IMR-90 (cell line): ENCODE data around the gene CSK.

ENCODE experiments used
- CTCF ChIP-seq: conservative IDR thresholded peaks from 2 replicates; pipeline ENCODE4 v1.5.1; 2012; ENCODE audit warnings: mild to moderate bottlenecking, low read depth, low read length, improper control_type of control experiment
- POLR2A ChIP-seq: IDR thresholded peaks from 2 replicates; pipeline ENCODE4 v1.6.1; 2012; ENCODE audit warnings: mild to moderate bottlenecking, low read depth, low read length

GRCh38 chr15:74840851-74841775 is 59.2 kb downstream of the CSK start:
- TF ChIP-seq CTCF (no peak), POLR2A (no peak)
